Adrenal gland (tissue), 5 donors: ENCODE results near the gene AMN1.

ENCODE experiments used
- POLR2A ChIP-seq, 2 donors: fragments of 450-650 bp; IDR thresholded peaks; one replicate each; pipeline ENCODE4 v1.6.1; 2017; ENCODE audit warnings: antibody characterized with exemption in 2 of 2, mild to moderate bottlenecking in 2 of 2, moderate library complexity in 1 of 2
- TF ChIP-seq, protein P1 (sequence below), 6 experiments: fragments of 450-650 bp in 4 of 6; fragments of 200-600 bp in 2 of 6; sonication (generic) in 1 of 6; IDR thresholded peaks; 1 replicate in 5 of 6; 2 replicates in 1 of 6; pipeline versions ENCODE4 v1.5.1 to v1.8.0; 2016 to 2021; ENCODE audit warnings: antibody characterized with exemption in 6 of 6, mild to moderate bottlenecking in 2 of 6, moderate library complexity in 1 of 6
- donor health status: DM: no; HTN: no; CAD: no.

DNA sequence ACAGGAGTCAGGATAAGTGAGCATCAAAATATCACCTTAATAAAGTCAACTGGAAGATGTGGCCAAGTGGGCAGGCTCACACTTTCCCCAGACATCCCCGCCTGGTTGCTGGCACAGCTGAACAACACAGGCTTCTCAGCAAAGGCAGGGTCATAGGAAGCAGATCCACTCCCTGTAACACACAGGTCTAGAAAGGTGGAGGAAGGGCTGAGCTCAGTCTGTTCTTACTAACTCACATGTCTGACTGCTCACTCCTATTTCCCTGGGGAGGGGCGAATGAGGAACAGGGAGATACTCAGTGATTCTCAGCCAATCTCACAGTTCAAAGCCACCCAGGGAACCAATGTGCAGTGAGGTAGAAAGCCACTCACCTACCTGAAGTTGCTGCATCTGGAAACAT lies 45.0 kb upstream of the AMN1 start:
- TF ChIP-seq, protein P1, sequence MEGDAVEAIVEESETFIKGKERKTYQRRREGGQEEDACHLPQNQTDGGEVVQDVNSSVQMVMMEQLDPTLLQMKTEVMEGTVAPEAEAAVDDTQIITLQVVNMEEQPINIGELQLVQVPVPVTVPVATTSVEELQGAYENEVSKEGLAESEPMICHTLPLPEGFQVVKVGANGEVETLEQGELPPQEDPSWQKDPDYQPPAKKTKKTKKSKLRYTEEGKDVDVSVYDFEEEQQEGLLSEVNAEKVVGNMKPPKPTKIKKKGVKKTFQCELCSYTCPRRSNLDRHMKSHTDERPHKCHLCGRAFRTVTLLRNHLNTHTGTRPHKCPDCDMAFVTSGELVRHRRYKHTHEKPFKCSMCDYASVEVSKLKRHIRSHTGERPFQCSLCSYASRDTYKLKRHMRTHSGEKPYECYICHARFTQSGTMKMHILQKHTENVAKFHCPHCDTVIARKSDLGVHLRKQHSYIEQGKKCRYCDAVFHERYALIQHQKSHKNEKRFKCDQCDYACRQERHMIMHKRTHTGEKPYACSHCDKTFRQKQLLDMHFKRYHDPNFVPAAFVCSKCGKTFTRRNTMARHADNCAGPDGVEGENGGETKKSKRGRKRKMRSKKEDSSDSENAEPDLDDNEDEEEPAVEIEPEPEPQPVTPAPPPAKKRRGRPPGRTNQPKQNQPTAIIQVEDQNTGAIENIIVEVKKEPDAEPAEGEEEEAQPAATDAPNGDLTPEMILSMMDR (IDR thresholded peaks at IDR 0.05), result no peak
- no peak for TF ChIP-seq POLR2A (IDR thresholded peaks at IDR 0.05)
